ENCODE measurements around the gene EVI5.
"Not testable (repeated sequence)": the region's sequence is repeated elsewhere in the genome, so short reads cannot be mapped to it uniquely, and the experiment has no call there.

The EVI5 gene

DNA sequence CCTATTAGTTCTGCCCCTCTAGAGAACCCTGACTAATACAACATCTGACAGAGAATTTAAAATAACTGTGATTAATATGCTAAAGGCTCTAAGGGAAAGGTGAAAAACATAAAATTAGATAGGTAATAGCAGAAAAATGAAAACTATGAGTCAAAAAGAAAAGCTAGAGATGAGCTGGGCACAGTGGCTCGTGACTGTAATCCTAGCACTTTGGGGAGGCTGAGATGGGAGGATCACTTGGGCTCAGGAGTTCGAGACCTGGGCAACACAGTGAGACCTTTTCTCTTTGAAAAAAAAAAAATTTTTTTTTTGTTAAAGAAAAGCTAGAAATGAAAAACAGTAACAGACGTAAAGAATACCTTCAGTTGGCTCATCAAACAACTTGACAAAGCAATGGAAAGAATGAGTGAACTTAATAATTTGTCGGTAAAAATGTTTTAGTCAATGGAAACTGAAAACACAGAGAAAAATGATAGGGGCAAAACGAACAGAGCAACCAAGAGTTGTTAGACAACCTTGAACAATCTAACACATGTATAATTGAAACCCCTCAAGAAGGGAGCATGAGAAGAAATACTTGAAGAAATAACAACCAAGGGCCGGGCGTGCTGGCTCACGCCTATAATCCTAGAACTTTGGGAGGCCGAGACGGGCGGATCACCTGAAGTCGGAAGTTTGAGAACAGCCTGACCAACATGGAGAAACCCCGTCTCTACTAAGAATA is 165.3 kb downstream of the EVI5 start:
- no peaks in the 10 kb centered on the region for H3K27me3 Mint-ChIP-seq (ENCODE audit: low read depth, poor library complexity)
- peaks cover 19% of the 10 kb centered on the region for H3K9me3 Mint-ChIP-seq
- DNase-seq: no peak
- H3K4me3 Mint-ChIP-seq: no peak overlapping the region
- H3K36me3 Mint-ChIP-seq (ENCODE audit: low read depth): peaks cover 69% of the 10 kb centered on the region
- TF ChIP-seq, protein P1, sequence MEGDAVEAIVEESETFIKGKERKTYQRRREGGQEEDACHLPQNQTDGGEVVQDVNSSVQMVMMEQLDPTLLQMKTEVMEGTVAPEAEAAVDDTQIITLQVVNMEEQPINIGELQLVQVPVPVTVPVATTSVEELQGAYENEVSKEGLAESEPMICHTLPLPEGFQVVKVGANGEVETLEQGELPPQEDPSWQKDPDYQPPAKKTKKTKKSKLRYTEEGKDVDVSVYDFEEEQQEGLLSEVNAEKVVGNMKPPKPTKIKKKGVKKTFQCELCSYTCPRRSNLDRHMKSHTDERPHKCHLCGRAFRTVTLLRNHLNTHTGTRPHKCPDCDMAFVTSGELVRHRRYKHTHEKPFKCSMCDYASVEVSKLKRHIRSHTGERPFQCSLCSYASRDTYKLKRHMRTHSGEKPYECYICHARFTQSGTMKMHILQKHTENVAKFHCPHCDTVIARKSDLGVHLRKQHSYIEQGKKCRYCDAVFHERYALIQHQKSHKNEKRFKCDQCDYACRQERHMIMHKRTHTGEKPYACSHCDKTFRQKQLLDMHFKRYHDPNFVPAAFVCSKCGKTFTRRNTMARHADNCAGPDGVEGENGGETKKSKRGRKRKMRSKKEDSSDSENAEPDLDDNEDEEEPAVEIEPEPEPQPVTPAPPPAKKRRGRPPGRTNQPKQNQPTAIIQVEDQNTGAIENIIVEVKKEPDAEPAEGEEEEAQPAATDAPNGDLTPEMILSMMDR (IDR thresholded peaks at IDR 0.05): no peak
- no peak overlapping the region for H3K27ac Mint-ChIP-seq
- no peaks in the 10 kb centered on the region for H3K4me1 Mint-ChIP-seq

DNA sequence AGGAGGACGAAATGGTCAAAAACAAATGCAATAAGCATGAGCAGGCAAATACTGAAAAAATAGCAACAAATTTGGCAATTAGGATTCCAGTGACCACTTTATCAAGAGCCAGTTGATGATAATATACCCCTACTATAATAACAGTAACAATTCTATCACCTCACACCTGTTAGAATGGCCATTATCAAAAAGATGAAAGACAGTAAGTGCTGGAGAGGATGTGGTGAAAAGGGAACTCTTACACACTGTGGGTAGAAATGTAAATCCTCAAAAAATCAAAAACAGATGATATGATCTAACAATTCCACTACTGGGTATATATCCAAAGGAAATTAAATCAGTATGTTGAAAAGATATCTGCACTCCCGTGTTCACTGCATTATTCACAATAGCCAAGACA is 183.9 kb downstream of the EVI5 start:
- no peaks in the 10 kb centered on the region for H3K4me1 Mint-ChIP-seq
- no peaks in the 10 kb centered on the region for H3K9me3 Mint-ChIP-seq
- TF ChIP-seq, protein P1 (IDR thresholded peaks at IDR 0.05): no peak
- DNase-seq: no peak
- peaks cover 22% of the 10 kb centered on the region for H3K36me3 Mint-ChIP-seq (ENCODE audit: low read depth)
- no peak overlapping the region for H3K4me3 Mint-ChIP-seq
- no peaks in the 10 kb centered on the region for H3K27me3 Mint-ChIP-seq (ENCODE audit: low read depth, poor library complexity)
- H3K27ac Mint-ChIP-seq: no peak overlapping the region

DNA sequence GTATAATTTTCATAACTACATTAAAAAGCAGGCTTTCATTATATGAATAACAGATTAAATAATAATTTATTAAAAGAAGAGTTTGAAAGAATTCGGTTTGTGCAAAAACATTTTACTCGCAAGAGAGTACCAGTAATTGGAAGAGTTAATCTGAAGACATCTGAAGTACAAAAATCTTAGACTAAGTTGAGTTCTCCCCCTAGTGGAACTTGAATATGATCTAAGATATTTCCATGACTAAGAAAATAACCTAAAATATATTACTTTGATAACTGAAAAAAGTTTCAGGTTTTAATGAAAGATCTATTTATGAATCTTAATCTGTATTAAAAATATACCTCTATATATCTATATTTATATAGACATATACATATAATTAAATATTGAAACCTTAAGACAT is 185.7 kb downstream of the EVI5 start:
- H3K27ac Mint-ChIP-seq: no peak overlapping the region
- no peaks in the 10 kb centered on the region for H3K4me1 Mint-ChIP-seq
- peaks cover 5% of the 10 kb centered on the region for H3K9me3 Mint-ChIP-seq
- peaks cover 30% of the 10 kb centered on the region for H3K36me3 Mint-ChIP-seq (ENCODE audit: low read depth)
- TF ChIP-seq, protein P1 (IDR thresholded peaks at IDR 0.05): peak; percentile 23
- H3K4me3 Mint-ChIP-seq: no peak overlapping the region
- no peaks in the 10 kb centered on the region for H3K27me3 Mint-ChIP-seq (ENCODE audit: low read depth, poor library complexity)
- no peak for DNase-seq

DNA sequence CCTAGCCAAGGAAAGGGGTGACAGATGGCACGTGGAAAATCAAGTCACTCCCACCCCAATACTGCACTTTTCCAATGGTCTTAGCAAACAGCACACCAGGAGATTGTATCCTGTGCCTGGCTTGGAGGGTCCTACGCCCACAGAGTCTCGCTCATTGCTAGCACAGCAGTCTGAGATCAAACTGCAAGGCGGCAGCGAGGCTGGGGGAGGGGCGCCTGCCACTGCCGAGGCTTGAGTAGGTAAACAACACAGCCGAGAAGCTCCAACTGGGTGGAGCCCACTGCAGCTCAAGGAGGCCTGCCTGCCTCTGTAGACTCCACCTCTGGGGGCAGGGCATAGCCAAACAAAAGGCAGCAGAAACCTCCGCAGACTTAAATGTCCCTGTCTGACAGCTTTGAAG is 195.5 kb downstream of the EVI5 start:
- not testable (repeated sequence) for H3K4me1 Mint-ChIP-seq; H3K4me3 Mint-ChIP-seq; H3K27ac Mint-ChIP-seq; DNase-seq; H3K27me3 Mint-ChIP-seq (ENCODE audit: low read depth, poor library complexity)
- Mint-ChIP-seq H3K36me3 (ENCODE audit: low read depth) (peaks cover 43% of the 10 kb centered on the region), H3K9me3 (peaks cover 43% of the 10 kb centered on the region)

DNA sequence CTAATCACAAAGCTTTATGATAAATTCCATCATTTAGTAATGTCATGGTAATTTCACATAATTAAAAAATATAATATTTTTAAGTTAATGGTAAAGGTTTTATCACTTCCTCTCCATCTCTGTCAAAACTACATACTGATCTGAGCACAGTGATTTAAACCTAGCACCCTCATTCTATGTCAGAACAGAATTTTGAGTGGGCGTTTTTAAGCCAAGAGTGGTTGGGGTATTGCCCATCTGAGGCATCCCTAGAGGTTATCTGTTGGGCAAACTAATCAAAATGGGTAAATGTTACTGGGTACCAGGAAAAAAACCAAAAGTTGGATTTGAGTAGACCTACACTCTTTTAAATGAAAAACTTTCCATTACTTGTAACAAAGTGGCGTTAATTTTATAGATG is 197.5 kb downstream of the EVI5 start:
- Mint-ChIP-seq H3K36me3 (ENCODE audit: low read depth) (peaks cover 36% of the 10 kb centered on the region), H3K4me1 (no peaks in the 10 kb centered on the region), H3K27me3 (ENCODE audit: low read depth, poor library complexity) (no peaks in the 10 kb centered on the region), H3K4me3 (no peak overlapping the region), H3K27ac (no peak overlapping the region), H3K9me3 (peaks cover 36% of the 10 kb centered on the region)
- TF ChIP-seq, protein P1 (IDR thresholded peaks at IDR 0.05): no peak
- no peak for DNase-seq

DNA sequence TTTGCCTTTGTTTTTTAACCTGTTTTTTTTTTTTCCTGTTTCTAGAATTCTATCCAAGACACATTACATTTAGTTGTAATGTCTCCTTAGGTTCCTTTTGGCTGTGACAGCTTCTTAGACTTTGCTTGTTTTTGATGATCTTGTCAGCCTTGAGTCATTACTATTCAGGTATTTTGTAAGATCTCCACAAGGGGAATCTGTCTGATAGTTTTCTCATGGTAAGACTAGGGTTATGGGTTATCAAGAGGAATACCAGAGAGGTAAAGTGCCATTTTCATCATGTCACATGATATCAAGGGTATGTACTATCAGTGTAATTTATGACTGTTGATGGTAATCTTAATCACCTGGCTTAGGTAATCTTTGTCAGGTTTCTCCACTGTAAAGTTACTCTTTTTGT is 199.1 kb downstream of the EVI5 start:
- peaks cover 27% of the 10 kb centered on the region for H3K36me3 Mint-ChIP-seq (ENCODE audit: low read depth)
- H3K4me1 Mint-ChIP-seq: no peaks in the 10 kb centered on the region
- H3K27me3 Mint-ChIP-seq (ENCODE audit: low read depth, poor library complexity): no peaks in the 10 kb centered on the region
- no peak overlapping the region for H3K27ac Mint-ChIP-seq
- no peak for DNase-seq
- H3K4me3 Mint-ChIP-seq: no peak overlapping the region
- H3K9me3 Mint-ChIP-seq: peaks cover 27% of the 10 kb centered on the region
- TF ChIP-seq, protein P1 (IDR thresholded peaks at IDR 0.05): no peak

DNA sequence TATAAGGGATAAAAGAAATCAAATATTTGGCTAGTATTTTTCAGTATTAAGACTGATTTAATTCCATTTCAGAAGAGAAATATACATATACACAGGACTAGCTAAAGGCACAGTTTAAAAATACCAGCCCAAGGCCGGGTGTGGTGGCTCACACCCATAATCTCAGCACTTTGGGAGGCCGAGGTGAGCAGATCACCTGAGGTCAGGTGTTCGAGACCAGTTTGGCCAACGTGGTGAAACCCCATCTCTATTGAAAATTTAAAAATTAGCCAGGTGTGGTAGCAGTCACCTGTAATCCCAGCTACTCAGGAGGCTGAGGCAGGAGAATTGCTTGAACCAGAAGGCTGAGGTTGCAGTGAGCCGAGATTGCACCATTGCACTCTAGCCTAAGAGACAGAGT is 200.1 kb downstream of the EVI5 start:
- not testable (repeated sequence) for H3K4me3 Mint-ChIP-seq; H3K27ac Mint-ChIP-seq; H3K4me1 Mint-ChIP-seq; DNase-seq; H3K27me3 Mint-ChIP-seq (ENCODE audit: low read depth, poor library complexity)
- Mint-ChIP-seq H3K36me3 (ENCODE audit: low read depth) (peaks cover 18% of the 10 kb centered on the region), H3K9me3 (peaks cover 17% of the 10 kb centered on the region)

Measured in nephron progenitor cell (in vitro differentiated cells).